ENCODE measurements around the gene DLGAP1.

GRCh38 chr18:3775996-3776395 is 679.1 kb downstream of the DLGAP1 start:
- TF ChIP-seq SP3 (tag by site-specific recombination; IDR thresholded peaks at IDR 0.05) (no peak), PBX3 (CRISPR knock-in tag; IDR thresholded peaks at IDR 0.05) (no peak), ZNF26 (tag by site-specific recombination; IDR thresholded peaks at IDR 0.05) (no peak), GFI1B (tag by site-specific recombination; IDR thresholded peaks at IDR 0.05) (no peak), ZNF561 (tag by site-specific recombination; IDR thresholded peaks at IDR 0.05; ENCODE audit: borderline replicate concordance) (no peak), ZNF146 (tag by site-specific recombination; IDR thresholded peaks at IDR 0.05) (no peak)
- TF ChIP-seq, protein P1, sequence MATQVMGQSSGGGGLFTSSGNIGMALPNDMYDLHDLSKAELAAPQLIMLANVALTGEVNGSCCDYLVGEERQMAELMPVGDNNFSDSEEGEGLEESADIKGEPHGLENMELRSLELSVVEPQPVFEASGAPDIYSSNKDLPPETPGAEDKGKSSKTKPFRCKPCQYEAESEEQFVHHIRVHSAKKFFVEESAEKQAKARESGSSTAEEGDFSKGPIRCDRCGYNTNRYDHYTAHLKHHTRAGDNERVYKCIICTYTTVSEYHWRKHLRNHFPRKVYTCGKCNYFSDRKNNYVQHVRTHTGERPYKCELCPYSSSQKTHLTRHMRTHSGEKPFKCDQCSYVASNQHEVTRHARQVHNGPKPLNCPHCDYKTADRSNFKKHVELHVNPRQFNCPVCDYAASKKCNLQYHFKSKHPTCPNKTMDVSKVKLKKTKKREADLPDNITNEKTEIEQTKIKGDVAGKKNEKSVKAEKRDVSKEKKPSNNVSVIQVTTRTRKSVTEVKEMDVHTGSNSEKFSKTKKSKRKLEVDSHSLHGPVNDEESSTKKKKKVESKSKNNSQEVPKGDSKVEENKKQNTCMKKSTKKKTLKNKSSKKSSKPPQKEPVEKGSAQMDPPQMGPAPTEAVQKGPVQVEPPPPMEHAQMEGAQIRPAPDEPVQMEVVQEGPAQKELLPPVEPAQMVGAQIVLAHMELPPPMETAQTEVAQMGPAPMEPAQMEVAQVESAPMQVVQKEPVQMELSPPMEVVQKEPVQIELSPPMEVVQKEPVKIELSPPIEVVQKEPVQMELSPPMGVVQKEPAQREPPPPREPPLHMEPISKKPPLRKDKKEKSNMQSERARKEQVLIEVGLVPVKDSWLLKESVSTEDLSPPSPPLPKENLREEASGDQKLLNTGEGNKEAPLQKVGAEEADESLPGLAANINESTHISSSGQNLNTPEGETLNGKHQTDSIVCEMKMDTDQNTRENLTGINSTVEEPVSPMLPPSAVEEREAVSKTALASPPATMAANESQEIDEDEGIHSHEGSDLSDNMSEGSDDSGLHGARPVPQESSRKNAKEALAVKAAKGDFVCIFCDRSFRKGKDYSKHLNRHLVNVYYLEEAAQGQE (tag by site-specific recombination; IDR thresholded peaks at IDR 0.05): no peak
- TF ChIP-seq, protein P2, sequence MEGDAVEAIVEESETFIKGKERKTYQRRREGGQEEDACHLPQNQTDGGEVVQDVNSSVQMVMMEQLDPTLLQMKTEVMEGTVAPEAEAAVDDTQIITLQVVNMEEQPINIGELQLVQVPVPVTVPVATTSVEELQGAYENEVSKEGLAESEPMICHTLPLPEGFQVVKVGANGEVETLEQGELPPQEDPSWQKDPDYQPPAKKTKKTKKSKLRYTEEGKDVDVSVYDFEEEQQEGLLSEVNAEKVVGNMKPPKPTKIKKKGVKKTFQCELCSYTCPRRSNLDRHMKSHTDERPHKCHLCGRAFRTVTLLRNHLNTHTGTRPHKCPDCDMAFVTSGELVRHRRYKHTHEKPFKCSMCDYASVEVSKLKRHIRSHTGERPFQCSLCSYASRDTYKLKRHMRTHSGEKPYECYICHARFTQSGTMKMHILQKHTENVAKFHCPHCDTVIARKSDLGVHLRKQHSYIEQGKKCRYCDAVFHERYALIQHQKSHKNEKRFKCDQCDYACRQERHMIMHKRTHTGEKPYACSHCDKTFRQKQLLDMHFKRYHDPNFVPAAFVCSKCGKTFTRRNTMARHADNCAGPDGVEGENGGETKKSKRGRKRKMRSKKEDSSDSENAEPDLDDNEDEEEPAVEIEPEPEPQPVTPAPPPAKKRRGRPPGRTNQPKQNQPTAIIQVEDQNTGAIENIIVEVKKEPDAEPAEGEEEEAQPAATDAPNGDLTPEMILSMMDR (tag by site-specific recombination; IDR thresholded peaks at IDR 0.05): no peak
